22Rv1 (cell line): ENCODE results near the gene PCBP4.

Source experiments
- H3K27ac ChIP-seq: fragments of 450-650 bp; 2 replicates; pipeline ENCODE4 v1.5.1; 2017
- CTCF ChIP-seq: fragments of 450-650 bp; IDR thresholded peaks from 2 replicates; pipeline ENCODE4 v1.5.1; 2017; ENCODE audit warnings: mild to moderate bottlenecking
- ZFX ChIP-seq: fragments of 450-650 bp; IDR thresholded peaks from 2 replicates; pipeline ENCODE4 v1.6.1; 2017; ENCODE audit warnings: antibody characterized with exemption, borderline replicate concordance

The PCBP4 gene

GRCh38 chr3:51937611-51938450, 29.4 kb downstream of the PCBP4 start:
- TF ChIP-seq ZFX (no peak), CTCF (no peak)

GRCh38 chr3:51937014-51937413, 30.2 kb downstream of the PCBP4 start:
- TF ChIP-seq CTCF, result no peak
- no peak for TF ChIP-seq ZFX
- no peak overlapping the region for H3K27ac ChIP-seq

More at GRCh38 chr3:51937611-51938450, 29.4 kb downstream of the PCBP4 start:
- no peak overlapping the region for H3K27ac ChIP-seq

GRCh38 chr3:51935886-51936755, 31.1 kb downstream of the PCBP4 start:
- H3K27ac ChIP-seq, result no peak overlapping the region
- TF ChIP-seq CTCF (no peak), ZFX (no peak)

- no peak for TF ChIP-seq ZFX
- no peak for TF ChIP-seq CTCF
- H3K27ac ChIP-seq, result no peak overlapping the region
Observed at GRCh38 chr3:51934991-51935885, 32.0 kb downstream of the PCBP4 start.

GRCh38 chr3:51934139-51934850, 33.0 kb downstream of the PCBP4 start:
- TF ChIP-seq ZFX, result no peak
- TF ChIP-seq CTCF, result no peak

GRCh38 chr3:51933471-51934138, 33.6 kb downstream of the PCBP4 start:
- TF ChIP-seq CTCF, result no peak

More at GRCh38 chr3:51934139-51934850, 33.0 kb downstream of the PCBP4 start:
- no peak overlapping the region for H3K27ac ChIP-seq

More at GRCh38 chr3:51933471-51934138, 33.6 kb downstream of the PCBP4 start:
- H3K27ac ChIP-seq, result no peak overlapping the region
